CD4-positive, alpha-beta T cell treated with Interleukin-4 for 4 hours (primary cell): ENCODE data around the gene CCN5.
"Not testable (repeated sequence)": the region's sequence is repeated elsewhere in the genome, so short reads cannot be mapped to it uniquely, and the experiment has no call there.

Source experiments
- DNase-seq: peaks from one replicate; pipeline ENCODE4 v3.0.0-alpha.2; 2020

Gene CCN5

DNA sequence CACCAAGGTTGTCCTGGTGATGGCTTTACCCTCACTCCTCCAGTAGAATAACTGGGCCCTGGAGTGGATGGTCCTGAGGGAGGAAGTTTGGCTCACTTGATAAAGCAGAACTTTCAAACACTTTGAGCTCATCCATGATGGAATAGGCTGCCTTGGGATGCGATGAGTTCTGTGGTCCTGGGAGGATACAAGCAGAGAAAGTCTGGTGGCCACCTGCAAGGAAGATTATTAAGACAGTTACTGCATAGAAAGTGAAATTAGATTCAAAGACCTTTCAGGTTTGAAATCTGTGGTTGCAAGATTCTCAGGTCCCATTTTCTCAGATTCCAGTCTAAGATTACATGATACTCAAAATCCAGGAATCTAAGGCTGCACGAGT, 19.9 kb upstream of the CCN5 start:
- DNase-seq = no peak

DNA sequence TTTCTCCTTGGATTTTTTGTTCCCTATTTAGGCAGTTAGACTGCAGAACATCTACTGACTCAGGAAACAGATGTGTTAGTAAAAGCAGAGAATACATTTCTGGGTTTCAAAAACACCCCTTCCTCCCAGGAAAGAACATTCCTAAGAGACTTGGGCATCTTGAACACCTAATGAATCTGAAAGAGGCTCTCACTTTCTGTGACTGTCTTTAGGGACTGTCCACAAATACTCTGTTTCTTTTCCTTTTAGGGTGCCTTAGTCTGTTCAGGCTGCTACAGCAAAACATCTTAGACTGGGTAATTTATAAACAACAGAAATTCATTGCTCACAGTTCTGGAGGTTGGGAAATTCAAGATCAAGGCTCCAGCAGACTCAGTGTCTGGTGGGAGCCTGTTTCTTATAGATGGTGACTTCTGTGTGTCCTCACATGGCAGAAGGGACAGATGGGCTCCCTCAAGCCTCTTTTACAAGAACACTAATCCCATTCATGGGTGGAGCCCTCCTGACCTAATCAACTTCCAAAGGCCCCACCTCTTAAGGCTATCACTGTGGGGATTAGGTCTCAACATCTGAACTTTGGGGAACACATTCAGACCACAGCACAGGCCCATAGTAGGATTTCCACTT, 19.4 kb upstream of the CCN5 start:
- DNase-seq = no peak

DNA sequence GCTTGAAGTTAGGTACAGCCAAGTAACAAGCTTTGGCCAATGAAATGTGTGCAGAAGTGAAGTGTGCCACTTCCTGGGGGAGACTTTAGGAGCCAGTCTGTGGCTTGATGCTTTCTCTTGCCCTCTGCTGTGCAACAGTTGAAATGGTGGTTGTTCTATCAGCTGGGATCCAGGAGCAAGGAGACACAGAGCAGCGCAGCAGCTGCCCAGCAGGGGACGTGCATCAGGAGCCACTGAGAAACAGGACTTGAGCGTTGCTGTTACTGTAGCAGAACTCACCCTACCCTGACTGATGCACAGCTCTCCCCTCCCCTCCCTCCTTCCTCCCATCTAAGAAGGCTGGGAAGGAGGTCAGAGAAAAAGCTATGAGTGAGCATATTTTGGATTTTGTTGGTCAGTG, 18.9 kb upstream of the CCN5 start:
- DNase-seq = no peak

DNA sequence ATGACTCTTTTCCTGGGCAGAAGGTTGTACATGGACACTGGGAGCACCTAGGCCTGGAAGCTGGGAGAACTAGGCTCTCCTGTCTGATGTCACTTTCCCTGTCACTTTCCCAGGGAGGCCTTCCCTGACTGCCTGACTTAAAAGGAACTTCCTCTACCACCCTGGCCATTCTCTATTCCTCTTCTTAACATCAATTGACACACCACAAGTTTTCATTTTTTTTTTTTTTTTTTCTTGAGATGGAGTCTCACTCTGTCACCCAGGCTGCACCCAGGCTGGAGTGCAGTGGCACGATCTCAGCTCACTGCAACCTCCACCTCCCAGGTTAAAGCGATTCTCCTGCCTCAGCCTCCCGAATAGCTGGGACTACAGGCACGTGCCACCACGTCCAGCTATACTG, 18.1 kb upstream of the CCN5 start:
- not testable (repeated sequence) for DNase-seq

DNA sequence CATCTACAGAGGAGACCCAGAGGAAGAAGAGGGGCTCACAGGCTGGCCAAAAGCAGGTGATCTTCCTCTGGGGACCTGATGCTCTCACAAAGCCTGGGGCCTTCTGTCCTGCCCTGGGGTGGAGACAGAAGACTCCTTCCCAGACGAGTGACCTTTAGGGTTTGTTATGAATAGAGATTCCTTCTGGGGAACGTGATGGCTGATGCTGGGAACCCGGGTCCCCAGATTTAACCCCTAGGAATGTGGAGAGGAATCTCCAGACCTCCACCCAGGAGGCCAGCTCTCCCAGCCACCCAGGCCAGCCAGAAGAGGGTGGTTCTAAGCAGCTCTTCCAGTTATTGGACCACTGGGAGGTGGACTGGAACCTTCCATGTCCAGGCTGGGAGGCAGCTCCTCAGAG, 16.8 kb upstream of the CCN5 start:
- no peak for DNase-seq

DNA sequence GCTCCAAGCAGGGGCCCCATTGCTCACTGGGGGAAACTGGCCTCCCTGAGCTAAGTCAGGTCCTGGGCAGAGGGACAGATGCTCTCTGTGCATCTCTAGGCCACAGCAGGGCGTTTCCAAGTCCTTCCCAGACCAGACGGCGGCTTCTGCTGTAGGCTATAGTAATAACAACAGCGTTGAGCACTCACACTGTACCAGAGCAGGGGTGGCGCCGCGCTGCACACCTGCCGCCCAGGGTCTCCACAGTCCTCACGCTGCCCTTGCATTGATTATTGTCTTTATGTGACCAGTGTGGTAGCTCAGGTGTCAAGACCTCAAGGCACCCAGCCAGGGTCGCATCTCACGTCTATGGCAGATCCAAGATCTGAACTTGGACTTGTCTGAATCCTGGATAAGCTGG, 14.9 kb upstream of the CCN5 start:
- DNase-seq = no peak

DNA sequence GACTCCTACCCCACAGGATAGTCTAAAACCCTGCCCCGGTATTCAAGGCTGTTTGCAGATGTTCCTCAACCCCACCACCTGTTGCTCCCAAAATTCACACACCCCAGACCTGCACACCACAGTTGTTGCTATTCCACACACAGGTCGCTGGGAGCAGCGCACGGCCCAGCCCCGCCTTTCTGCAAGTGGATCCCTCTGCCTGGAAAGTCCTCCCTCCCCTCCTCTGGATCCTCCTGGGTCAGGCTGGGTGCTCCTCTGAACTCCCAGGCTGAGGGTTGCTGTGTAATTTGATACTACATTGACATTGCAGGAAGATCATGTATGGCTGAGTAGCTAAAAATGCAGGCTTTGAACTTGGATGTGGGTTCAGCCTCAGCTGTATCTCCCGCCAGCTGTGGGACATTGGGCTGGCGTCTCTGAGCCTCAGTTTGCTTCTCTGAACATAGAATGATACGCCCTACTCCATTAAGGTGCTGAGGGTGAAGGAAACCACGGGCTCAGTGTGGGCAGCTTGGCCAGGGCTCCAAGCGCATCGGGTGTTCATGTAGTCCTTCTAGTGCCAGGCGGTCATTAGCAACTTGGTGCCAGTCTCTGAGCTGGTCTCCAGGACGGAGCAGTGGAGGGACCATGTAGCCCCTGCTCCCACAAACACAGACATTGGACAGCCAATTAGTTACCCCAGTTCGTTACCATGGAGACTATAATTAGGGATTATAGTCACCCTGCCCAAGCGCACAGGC, 13.9 kb upstream of the CCN5 start:
- no peak for DNase-seq

DNA sequence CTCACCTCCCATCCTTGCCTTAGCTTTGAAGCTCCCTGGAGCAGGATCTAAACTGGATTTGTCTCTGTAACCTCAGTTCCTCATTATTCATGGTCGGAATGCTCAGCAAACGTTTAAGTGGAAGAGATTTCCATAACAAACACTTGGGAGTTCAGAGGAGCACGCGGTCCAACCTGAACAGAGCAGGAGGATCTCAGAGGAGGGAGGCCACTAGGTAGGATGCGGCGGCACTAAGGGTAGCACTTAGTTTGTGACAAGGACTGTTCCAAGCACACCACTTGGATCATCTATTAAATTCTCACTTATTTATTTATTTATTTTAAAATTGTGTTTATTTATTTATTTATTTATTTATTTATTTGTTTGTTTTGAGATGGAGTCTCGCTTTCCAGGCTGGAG, 13.3 kb upstream of the CCN5 start:
- DNase-seq = no peak

DNA sequence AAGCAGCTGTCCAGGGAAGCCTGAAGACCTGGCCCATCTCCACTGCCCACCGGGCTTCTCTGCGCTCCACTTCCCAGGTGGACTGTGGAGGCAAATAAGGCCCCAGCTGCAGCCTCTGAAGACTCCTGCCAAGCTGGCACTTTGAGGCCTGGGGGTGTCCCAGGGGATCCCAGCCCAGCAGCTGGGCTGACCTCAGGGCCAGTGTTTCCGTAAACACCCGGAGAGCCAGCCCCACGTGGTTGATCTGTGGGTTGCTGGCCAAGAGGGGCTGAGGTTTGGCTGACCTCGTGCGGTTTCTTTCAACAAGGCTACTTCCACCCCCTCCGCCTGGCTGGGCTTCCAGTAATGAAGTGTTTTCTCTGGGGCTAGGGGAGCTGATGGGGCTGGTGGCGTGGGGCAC, 12.4 kb upstream of the CCN5 start:
- DNase-seq = no peak

DNA sequence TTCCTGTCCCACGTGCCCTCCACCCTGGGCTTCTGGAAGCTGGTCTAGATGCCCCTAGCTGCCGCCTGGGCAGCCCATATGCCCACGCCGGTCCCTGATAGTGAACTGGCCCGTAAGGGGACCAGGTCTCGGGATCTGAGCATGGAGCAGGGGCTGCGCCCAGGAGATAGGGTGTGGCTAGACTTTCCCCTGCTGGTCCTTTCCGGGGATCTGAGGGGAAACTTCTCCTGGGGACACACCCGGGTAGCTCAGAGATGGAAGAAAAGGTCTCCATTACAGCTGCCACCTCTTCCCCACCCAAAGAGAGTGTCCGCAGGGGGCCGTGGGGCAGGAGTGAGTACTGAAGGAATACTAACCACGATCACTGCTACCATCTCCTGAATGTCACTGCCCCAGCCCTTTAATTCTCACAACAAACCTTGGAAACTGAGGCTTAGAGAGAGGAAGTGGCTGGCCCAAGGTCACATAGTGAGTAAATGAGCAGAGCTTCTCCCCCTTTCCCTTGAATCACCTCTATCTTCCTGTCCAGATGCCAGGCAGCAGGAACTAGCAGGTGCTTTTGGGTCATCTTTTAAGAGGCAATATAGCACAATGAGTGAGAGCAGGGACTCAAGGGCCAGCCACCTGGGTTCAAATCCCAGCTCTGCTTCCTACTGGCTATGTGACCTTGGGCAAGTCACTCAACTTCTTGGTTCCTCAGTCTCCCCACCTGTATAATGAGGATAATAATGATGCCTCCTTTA, 11.8 kb upstream of the CCN5 start:
- DNase-seq = no peak

DNA sequence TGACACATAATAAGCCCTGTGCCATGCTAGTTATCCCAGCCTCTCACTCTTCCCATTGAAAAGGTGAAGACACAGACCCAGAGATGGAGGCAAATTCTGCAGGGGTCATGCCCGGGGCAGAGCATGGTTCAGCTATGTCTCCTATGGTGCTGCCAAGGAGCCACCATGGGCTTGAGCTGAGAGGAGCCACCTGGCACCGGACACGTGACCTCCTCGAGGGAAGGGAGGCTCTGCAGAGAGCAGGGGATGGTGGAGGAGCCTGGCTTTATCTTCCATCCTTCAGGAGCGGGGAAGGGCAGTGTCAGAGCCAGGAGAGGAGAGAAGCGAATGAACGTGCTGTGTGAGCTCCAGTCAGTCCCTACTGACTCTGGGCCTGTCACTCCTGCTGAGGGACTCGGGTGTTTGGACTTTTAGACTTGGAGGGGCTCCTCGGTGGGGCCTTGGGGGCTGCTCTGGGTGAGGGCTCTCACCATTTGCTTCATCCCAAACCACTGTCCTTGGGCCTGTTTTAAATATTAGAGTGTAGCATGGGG, 11.1 kb upstream of the CCN5 start:
- no peak for DNase-seq

DNA sequence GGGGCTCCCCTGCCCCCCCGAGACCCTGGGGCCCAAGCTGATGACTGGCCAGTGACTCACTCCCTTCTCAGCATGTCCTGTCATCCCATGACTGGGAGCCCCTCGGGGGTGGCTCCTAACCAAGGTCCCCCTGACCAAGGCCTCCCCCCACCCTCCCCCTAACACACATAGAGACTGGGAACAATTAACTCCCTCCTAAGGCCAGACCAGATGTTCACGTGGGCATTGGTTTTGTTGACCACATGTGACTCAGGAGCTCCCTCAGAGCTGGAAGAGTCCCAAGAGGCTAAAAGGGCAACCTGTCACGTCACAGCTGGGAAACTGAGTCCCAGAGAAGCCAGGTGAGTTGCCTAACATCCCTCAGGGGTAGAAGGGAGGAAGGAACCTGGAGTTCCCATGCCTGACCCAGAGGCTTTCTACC, 10.6 kb upstream of the CCN5 start:
- DNase-seq = no peak

DNA sequence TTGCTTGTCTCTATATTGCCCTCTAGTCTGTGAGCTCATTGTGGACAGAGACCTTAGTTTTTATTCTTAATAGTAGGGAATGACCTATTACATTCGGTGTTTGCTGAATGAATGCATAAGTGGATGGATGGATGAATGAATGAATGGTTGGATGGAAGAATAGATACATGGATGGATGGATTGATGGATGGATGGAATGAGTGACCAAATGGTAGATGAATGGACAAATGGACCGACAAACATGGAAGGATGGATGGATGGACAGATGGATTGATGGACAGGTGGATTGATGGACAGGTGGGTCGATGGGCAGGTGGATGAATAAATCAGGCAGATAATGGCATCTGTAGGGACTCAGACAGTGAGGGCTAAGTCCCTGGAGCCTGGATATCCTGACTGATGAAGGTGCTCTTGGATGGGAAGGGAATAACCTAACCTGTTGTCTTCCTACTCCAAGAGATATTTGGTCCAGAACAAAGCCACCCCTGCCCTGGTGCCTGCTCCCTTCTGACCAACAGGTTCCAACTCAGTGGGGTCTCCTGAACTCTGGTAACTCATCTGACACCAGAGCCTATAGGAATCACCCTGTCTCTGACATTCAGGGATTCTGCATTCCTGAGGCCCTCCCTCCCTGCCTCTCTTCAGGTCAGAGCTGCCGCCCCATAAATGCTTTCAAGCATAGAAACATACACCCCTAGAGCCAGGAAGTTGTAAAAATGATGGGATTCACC, 9.6 kb upstream of the CCN5 start:
- no peak for DNase-seq

DNA sequence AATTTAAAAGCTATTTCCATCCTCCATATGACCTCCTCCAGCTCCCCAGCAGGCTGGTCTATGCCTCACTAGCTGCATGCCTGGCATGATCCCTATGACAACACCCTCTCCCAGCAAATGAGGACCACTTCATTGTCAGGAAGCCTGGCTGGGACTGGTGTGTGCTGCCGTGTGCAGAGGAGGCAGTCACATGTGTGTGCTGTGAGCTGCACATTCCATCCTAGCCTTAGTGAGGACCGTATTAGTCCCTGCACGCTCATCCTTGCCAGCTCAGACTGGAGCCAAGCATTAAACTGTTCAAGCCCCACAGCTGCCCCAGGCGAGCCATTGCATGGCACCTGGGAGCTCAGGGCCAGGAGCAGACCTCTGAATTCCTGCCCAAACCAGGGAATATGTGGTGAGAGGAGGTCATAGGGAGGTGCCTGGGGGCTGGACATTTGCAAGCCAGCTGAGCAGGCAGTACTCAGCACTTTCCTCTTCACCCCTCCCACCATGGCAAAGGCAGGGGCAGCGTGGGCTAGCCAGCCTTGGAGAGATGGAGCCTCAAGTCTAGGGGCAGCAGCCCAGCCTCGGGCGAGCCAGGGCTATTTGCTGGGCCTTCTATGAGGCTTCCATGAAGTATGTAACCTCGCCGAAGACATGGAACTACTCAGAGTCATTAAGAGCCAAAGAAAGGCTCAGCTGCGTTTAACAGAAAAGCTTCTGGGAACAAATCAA, 8.7 kb upstream of the CCN5 start:
- no peak for DNase-seq

DNA sequence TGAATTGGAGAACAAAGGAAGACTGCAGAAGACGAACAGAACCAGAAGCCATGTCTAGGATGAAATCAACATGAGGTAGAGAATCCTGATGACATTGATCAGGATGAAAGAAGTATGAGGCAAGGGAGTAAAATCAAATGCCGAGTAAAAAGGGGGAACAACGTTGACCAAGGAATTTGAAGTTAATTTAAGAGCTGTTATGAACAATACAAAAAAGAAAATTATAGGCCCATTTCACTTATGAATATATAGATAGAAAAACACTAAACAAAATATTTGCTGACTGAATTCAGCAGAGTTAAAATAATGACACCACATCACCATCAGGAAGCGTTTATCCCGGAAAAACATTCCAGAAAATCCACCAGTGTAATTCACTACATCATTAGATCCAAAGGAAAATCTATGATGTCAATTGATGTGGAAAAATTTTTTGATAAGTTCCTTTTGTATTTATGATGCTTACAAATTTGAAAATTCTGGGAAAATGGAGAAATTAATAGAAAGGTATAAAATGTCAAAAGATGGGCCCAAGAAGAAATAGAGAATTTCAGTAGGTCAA, 8.1 kb upstream of the CCN5 start:
- no peak for DNase-seq

DNA sequence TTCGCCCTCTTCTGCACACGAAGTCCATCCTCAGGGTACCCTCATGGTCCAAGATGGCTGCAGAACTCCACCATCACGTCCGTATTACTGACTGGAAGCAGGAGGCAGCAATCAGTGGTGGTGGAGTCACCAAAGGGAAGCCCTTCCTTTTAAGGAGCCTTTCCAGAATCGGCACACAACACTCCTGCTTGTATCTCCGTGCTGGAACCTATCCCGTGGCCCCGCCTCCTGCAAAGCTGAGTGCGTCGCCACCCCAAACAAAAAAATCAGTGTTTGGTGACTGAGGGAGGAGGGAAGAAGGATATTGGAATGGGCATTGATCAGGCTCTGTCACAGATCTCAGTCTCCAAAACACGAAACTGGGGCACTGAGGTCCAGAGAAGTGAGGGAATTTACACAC, 5.8 kb upstream of the CCN5 start:
- no peak for DNase-seq

DNA sequence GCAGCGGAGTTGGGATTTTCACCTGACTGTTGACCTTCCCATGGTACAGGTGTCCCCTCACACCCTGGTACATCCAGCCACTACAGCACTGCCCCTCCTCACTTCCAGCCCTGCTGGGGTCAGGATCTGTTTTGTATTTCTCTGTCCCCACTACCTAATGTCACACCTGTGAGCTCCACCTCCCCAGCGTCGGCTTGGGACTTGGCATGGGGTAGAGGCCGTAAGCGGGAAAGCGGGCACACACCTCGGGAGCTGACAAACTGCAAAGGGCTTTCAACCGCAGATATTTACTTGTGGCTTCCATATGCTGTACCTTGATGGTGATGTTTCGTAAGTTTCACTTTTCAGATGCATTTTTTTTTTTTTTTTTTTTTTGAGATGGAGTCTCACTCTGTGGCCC, 5.4 kb upstream of the CCN5 start:
- DNase-seq = no peak

DNA sequence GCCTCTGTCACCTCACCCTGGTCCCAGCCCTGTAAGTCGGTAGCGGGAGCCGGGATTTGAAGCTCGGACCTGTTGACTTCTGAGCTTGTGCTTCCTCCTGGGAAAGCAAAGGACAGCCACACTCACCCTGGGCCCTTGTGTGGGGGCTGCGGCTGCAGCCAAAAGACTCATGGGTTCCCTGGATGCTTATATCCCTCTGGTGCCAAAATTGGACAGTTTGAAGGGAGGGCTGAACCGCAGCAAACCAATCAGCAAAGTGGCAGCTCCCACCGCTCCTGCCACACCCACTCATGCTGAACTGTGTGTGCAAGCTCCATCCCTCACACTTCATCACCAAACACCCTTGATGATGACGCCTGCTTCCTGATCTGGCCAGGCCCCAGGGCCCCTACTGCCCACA, 3.9 kb upstream of the CCN5 start:
- DNase-seq = no peak

DNA sequence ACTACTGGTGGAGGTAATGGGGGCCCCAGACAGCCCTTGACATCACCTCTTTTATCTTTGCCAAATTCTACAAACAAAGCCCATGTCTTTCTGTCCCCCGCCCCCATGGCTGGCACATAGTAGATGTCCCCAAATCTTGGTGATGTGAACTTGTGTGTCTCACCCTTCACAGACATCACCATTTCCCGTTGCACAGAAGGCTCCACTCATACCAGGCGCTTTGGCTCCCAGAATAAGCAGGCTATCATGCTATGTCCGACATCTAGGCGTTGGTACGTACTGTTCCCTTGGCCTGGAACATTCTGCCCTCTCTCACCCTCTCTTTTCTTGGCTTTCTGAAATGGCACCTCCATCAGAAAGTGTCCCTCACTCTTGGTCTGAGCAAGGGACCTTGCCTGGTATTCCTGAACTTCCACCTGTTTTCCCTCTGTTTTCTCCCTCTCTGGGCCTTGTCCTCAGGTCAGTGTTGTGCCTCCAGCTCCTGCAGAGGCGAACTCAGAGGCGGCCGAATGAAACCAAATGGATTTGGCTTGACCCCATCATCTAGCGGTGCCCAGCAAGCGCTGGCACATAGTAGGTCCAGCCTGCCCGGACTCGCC, 968 bp upstream of the CCN5 start:
- DNase-seq = no peak

DNA sequence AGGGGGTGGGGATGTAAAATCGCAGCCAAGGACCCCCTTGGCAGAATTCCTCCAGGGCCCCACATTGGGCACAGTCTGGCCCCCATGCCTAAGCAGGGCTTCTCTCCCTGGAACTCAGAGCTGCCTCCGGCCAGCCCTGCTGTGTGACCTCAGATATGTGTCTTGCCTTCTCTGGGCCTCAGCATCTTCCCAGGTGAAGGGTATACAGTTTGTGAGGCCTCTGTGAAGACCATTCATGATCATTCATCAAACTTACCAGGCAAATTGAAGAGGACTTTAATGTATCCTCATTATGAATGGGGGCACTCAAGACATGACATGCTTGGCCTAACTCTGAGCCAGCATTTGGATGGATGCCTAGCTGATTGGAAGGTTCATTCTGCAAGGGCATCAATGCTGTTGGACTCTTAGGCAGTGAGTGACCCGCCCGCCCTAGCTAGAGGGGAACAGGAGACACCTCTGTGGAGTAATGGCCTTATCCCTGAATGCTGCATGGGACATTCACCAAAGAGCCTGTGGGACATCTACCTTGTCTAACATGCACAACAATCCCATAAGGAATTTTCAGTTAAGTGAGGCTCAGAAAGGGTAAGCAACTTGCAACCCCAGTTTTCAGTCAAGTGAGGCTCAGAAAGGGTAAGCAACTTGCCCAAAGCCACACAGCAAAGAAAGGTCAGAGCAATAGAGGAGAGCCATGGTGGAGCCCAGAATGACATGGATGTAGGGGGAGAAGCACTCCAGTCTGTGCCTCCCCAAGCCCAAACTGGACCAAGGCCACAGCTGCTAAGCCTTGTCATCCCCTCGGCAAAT, 535 bp downstream of the CCN5 start:
- DNase-seq = no peak
